Measurements from ENCODE around the gene OR2D3.

Gene OR2D3

DNA sequence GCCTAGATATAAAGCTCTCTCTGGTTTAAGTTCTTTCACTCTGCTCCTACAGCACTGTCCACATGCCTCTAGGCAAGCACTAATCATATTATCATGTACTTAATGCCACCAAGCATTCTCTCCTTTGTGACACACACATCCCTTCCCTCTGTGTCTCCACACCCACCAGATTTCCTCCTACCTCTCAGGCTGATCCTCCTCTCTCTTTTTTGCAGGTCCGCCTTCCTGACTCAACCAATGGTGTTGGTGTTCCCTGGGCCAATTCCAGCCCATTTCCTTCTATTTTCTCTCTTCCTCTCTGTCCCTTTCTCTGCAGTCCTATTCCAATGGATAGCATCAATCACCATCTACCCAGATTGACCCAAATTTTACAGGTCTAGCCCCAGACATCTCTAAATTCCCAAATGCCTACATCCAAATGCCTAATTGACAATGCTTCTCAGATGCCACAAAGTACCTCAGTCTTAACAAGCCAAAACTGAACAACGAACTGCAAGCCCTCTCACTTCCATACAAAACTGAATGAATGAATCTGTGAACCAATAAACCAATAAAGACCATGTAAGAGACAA is 4.9 kb downstream of the OR2D3 start:
- Histone ChIP-seq H3K9me3 (no peaks in the 10 kb centered on the region), H3K27me3 (no peaks in the 10 kb centered on the region), H3K27ac (peak overlapping the region in 1 of 2 donors; percentile 54), H3K4me1 (peaks cover 0 to 16% (median 5%) of the 10 kb centered on the region in 4 donors), H3K4me3 (peak overlapping the region; percentile 56 to 59), H3K36me3 (no peaks in the 10 kb centered on the region)
- intact Hi-C loops (cut with DNase I; ENCODE audit: low total_unique reads), result no loop called here
- no peak for TF ChIP-seq CTCF (IDR thresholded peaks at IDR 0.05)
- no peak for DNase-seq

DNA sequence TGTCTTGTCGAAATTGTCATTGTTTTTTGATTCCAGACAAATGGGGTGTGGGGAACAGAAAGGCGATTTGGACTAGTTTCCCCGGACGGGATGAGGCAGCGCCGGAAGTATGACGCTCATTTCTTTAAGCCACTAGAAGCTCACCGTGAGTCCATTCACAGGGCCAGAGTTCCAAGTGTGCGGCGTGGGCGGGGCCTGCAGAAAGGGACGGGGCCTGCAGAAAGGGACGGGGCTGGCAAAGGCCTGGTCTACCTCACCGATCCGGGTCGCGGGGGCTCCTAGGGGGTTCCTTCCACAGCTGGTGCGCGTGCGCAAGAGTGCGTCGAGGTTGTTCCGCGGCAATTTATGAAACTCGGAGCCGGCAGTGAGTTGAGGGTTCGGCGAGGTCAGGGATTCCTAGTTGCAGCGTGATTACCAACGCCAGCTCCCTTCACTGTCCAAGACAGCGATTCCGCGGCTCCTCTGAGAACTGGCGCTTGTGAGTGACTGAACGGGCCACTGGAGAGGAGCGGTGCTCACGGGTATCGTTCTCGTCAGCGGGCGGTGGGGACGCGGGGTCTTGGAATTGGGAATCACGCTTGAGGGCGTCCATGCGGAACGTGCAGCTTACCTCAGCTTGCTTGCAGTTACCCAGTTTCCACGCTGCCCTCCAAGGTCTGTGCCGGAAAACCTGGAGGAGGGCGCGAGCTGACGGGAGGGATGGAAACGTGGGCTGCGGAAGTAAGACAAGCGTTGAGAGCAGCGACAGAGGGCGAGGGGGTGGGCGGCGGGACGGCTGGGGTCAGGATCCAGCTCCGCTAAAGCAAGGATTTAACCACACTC is 5.6 kb downstream of the OR2D3 start, which contains the start of gene ZNF215:
ZNF215 (plus strand) TSS at position 219 of the 822 bp plus-strand sequence. CDS start 5,847 bp downstream, outside the sequence.
- Histone ChIP-seq H3K9me3 (no peaks in the 10 kb centered on the region), H3K27me3 (no peaks in the 10 kb centered on the region), H3K4me1 (peaks cover 0 to 16% (median 5%) of the 10 kb centered on the region in 4 donors), H3K27ac (peak within 1 kb of the TSS in 1 of 2 donors; percentile 54), H3K36me3 (no peaks in the 10 kb centered on the region), H3K4me3 (peak within 1 kb of the TSS; percentile 56 to 59)
- peak; percentile 58 to 76 for DNase-seq
- no peak for TF ChIP-seq CTCF (IDR thresholded peaks at IDR 0.05)
- intact Hi-C loops (cut with DNase I; ENCODE audit: low total_unique reads), result no loop called here

- Histone ChIP-seq H3K36me3 (no peaks in the 10 kb centered on the region), H3K4me1 (peaks cover 0 to 16% (median 5%) of the 10 kb centered on the region in 4 donors), H3K4me3 (peak overlapping the region; percentile 56 to 59), H3K27ac (peak overlapping the region in 1 of 2 donors; percentile 54), H3K27me3 (no peaks in the 10 kb centered on the region), H3K9me3 (no peaks in the 10 kb centered on the region)
- intact Hi-C loops (cut with DNase I; ENCODE audit: low total_unique reads), result no loop called here
- TF ChIP-seq CTCF (IDR thresholded peaks at IDR 0.05), result no peak
- no peak for DNase-seq
These were observed 6.3 kb downstream of the OR2D3 start for GRCh38 chr11:6927030-6927617.

GRCh38 chr11:6928916-6929315 is 8.1 kb downstream of the OR2D3 start:
- Histone ChIP-seq H3K9me3 (no peaks in the 10 kb centered on the region), H3K4me3 (no peak overlapping the region), H3K27ac (no peak overlapping the region), H3K36me3 (no peaks in the 10 kb centered on the region), H3K4me1 (peaks cover 0 to 16% (median 5%) of the 10 kb centered on the region in 4 donors), H3K27me3 (no peaks in the 10 kb centered on the region)
- intact Hi-C loops (cut with DNase I; ENCODE audit: low total_unique reads), result no loop called here
- no peak for DNase-seq
- no peak for TF ChIP-seq CTCF (IDR thresholded peaks at IDR 0.05)

DNA sequence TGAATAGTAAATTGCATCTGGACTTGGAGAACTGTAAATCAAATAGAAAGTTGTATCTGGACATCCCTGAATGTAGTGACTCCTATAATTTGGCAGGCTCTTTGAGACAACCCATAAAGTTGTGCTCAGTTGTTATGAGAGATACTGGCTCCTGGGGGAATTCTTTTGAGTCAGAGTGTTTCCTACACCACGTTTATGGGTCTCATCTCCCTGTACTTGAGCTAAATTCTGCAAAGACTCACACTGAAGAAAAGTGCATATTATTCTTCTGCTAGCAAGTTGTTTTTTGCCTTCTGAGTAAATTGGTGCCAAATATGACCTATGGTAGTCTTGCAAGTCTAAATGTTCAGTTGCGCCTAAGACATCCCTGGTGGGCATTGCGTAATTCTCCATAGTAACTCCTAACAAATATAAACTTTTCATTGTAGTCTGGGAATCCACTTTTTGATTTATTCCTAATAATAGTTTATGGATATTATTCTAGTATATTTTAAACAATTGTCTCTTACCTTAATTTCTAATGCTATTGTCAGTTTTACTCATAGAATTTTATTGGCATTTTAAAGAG is 10.4 kb downstream of the OR2D3 start:
- TF ChIP-seq CTCF (IDR thresholded peaks at IDR 0.05), result no peak
- no peak for DNase-seq
- Histone ChIP-seq H3K27ac (no peak overlapping the region), H3K27me3 (no peaks in the 10 kb centered on the region), H3K4me1 (peaks cover 0 to 11% (median 5%) of the 10 kb centered on the region in 4 donors), H3K36me3 (no peaks in the 10 kb centered on the region), H3K9me3 (no peaks in the 10 kb centered on the region), H3K4me3 (no peak overlapping the region)
- intact Hi-C loops (cut with DNase I; ENCODE audit: low total_unique reads), result no loop called here
